CD4-positive, alpha-beta T cell (primary cell): ENCODE measurements around the gene MAST3. TPM values are rescaled to one million over a fixed set of nuclear protein-coding genes. Genes with fewer than 3 reads are reported as not detected.

Experiments used
- ATAC-seq: fragments of 200-7000 bp; cut with Tn5 transposase; one replicate; pipeline ENCODE4 v1.10.0; 2022; ENCODE audit warnings: mild to moderate bottlenecking; ENCODE audit not compliant: poor library complexity
- CTCF ChIA-PET: fragments of 350-600 bp; sonication (Branson Sonifier 250); formaldehyde crosslinking; loops from one replicate; lab custom pipeline; 2021; ENCODE audit warnings: antibody characterized with exemption, inconsistent platforms; lab: Charles Lee
- POLR2A ChIA-PET: fragments of 350-600 bp; sonication (Branson Sonifier 250); formaldehyde crosslinking; loops from one replicate; lab custom pipeline; 2021; ENCODE audit warnings: antibody characterized with exemption, inconsistent platforms; lab: Charles Lee
- DNase-seq, 14 experiments: peaks; one replicate each; pipeline ENCODE4 v3.0.0-alpha.2; 2013 to 2020; ENCODE audit warnings: mixed read lengths in 2 of 14
- H3K27ac ChIP-seq, 2 donors: one replicate each; pipeline versions ENCODE4 v1.5.1 to v1.7.0; 2013; ENCODE audit warnings: low read length in 2 of 2, low read depth in 1 of 2, mild to moderate bottlenecking in 1 of 2
- H3K27me3 ChIP-seq, 2 experiments: 1 replicate in 1 of 2; 2 replicates in 1 of 2; pipeline versions ENCODE4 v1.6.1 to v1.7.0; 2013; ENCODE audit warnings: low read length in 2 of 2, control low read depth in 1 of 2, mild to moderate bottlenecking in 1 of 2, moderate library complexity in 1 of 2; ENCODE audit not compliant: insufficient read depth in 2 of 2, control insufficient read depth in 1 of 2
- H3K36me3 ChIP-seq: one replicate; pipeline ENCODE4 v1.6.1; 2013; ENCODE audit warnings: low read length, control low read depth; ENCODE audit not compliant: insufficient read depth
- H3K4me1 ChIP-seq: one replicate; pipeline ENCODE4 v1.6.1; 2013; ENCODE audit warnings: low read length, control low read depth; ENCODE audit not compliant: insufficient read depth
- H3K4me3 ChIP-seq: one replicate; pipeline ENCODE4 v1.5.1; 2013; ENCODE audit warnings: mild to moderate bottlenecking, low read length, moderate library complexity
- H3K9me3 ChIP-seq, 2 experiments: 1 replicate in 1 of 2; 2 replicates in 1 of 2; pipeline versions ENCODE4 v1.6.1 to v1.7.0; 2013; ENCODE audit warnings: low read length in 2 of 2, mild to moderate bottlenecking in 2 of 2, control low read depth in 1 of 2, moderate library complexity in 1 of 2; ENCODE audit not compliant: control insufficient read depth in 1 of 2, insufficient read depth in 1 of 2
- H3K27ac Mint-ChIP-seq: one replicate; pipeline ENCODE4 v1.8.0; 2020; ENCODE audit warnings: mixed read lengths
- H3K27me3 Mint-ChIP-seq: one replicate; pipeline ENCODE4 v1.8.0; 2021; ENCODE audit warnings: mixed read lengths
- H3K36me3 Mint-ChIP-seq: one replicate; pipeline ENCODE4 v1.8.0; 2021; ENCODE audit warnings: low read depth, mixed read lengths
- H3K4me1 Mint-ChIP-seq: one replicate; pipeline ENCODE4 v1.8.0; 2021; ENCODE audit warnings: low read depth, mixed read lengths
- H3K4me3 Mint-ChIP-seq: one replicate; pipeline ENCODE4 v1.8.0; 2020; ENCODE audit warnings: mild to moderate bottlenecking, mixed read lengths
- H3K9me3 Mint-ChIP-seq: one replicate; pipeline ENCODE4 v1.8.0; 2020; ENCODE audit warnings: mixed read lengths
- intact Hi-C, 2 experiments: fragments of 100-400 bp; cut with DNase I in 1 of 2; cut with micrococcal nuclease in 1 of 2; formaldehyde crosslinking; loops; one replicate each; pipeline versions ENCODE4 v1.15.1 to v1.9.0; 2023 to 2025; cut with DNase I, micrococcal nuclease
- total RNA-seq, 174 experiments: library from RNA in 2 of 174; stranded (reverse) in 2 of 174; gene quantifications; one replicate each; pipeline ENCODE4 v1.2.3 and lab custom pipeline; 2021 to 2026
- TF ChIP-seq, protein P1 (sequence below): fragments of 200-600 bp; IDR thresholded peaks from one replicate; pipeline ENCODE4 v1.8.0; 2022; ENCODE audit warnings: antibody characterized with exemption, mild to moderate bottlenecking

The MAST3 gene
- total RNA-seq, 2 experiments from 2014 or later: 16.1 to 16.4 TPM

DNA sequence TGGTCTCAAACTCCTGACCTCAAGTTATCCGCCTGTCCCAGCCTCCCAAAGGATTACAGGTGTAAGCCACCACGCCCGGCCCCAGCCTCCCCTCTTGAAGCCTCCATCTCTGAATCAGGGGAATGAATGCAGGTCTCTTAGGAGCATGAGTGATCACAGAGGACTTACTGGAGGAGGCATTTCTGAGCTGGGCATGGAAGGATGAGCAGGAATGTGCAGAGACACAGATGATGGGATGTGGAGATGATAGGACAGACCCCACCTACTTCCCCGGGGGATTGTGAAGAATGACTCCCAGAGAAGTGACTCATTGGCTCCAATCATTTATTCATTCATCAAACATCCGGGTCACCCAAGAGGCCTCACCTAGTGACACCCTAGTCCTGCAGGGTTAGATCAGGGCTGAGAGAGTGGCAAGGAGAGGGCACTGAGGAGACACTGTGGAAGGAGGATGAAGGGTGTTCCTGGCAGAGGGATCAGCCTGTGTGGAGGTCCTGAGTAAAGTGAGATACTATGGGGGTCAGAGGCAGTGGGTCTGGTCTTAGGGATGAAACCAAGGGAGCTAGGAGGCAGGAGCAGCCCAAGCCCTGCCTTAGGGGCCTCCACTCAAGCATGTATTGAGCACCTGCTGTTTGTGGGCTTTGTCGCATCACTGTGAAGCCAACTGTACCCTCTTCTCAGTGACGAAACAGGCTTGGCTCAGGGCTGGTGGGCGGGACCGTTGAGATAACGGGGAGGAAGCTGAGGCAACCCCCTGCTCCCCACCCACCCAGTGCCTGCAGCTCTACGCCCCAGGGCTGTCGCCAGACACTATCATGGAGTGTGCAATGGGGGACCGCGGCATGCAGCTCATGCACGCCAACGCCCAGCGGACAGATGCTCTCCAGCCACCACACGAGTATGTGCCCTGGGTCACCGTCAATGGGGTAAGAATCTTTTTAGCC is 79.1 kb downstream of the MAST3 start:
- CTCF ChIA-PET: interaction anchor here (1.6 kb wide), 1 partner anchor 9 kb away, joined by 5 read pairs; no protein-coding TSS in a partner anchor
- TF ChIP-seq, protein P1, sequence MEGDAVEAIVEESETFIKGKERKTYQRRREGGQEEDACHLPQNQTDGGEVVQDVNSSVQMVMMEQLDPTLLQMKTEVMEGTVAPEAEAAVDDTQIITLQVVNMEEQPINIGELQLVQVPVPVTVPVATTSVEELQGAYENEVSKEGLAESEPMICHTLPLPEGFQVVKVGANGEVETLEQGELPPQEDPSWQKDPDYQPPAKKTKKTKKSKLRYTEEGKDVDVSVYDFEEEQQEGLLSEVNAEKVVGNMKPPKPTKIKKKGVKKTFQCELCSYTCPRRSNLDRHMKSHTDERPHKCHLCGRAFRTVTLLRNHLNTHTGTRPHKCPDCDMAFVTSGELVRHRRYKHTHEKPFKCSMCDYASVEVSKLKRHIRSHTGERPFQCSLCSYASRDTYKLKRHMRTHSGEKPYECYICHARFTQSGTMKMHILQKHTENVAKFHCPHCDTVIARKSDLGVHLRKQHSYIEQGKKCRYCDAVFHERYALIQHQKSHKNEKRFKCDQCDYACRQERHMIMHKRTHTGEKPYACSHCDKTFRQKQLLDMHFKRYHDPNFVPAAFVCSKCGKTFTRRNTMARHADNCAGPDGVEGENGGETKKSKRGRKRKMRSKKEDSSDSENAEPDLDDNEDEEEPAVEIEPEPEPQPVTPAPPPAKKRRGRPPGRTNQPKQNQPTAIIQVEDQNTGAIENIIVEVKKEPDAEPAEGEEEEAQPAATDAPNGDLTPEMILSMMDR: no peak
- Mint-ChIP-seq H3K9me3 (no peaks in the 10 kb centered on the region), H3K27me3 (no peaks in the 10 kb centered on the region), H3K36me3 (no peaks in the 10 kb centered on the region), H3K4me3 (no peak overlapping the region), H3K27ac (no peak overlapping the region), H3K4me1 (peaks cover 12% of the 10 kb centered on the region)
- H3K4me3 ChIP-seq: peak overlapping the region; percentile 12
- H3K27me3 ChIP-seq: no peaks in the 10 kb centered on the region
- peaks cover 2% of the 10 kb centered on the region for H3K36me3 ChIP-seq
- ATAC-seq: no peak
- H3K4me1 ChIP-seq: peaks cover 28% of the 10 kb centered on the region
- POLR2A ChIA-PET: no interaction called here
- intact Hi-C loops: no loop called here
- DNase-seq: no peak
- no peak overlapping the region for H3K27ac ChIP-seq
- H3K9me3 ChIP-seq: no peaks in the 10 kb centered on the region

DNA sequence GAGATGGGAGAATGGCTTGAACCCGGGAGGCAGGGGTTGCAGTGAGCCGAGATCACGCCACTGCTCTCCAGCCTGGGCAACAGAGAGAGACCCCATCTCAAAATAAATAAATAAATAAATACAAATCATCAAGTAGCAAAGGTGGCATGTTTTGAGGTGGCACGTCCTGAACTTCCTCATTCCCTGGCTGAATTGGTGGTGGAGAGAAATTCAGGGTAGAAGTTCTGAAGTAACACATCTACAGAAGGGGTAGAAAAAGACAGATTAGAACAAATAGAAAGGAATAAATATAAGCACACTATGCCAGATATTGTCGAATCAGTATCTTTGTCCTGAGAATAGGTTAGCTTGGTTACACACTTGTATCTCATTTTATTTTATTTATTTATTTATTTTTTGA is 82.4 kb downstream of the MAST3 start:
- Mint-ChIP-seq H3K36me3 (no peaks in the 10 kb centered on the region), H3K27ac (no peak overlapping the region), H3K4me3 (no peak overlapping the region), H3K9me3 (no peaks in the 10 kb centered on the region), H3K4me1 (peaks cover 3% of the 10 kb centered on the region), H3K27me3 (no peaks in the 10 kb centered on the region)
- ChIA-PET CTCF (no interaction called here), POLR2A (no interaction called here)
- no peak for ATAC-seq
- no peak overlapping the region for H3K4me3 ChIP-seq
- intact Hi-C loops: no loop called here
- no peak for DNase-seq
- TF ChIP-seq, protein P1: no peak
- no peaks in the 10 kb centered on the region for H3K9me3 ChIP-seq
- no peaks in the 10 kb centered on the region for H3K27me3 ChIP-seq
- H3K4me1 ChIP-seq: peaks cover 3% of the 10 kb centered on the region
- no peak overlapping the region for H3K27ac ChIP-seq
- H3K36me3 ChIP-seq: peaks cover 2% of the 10 kb centered on the region

DNA sequence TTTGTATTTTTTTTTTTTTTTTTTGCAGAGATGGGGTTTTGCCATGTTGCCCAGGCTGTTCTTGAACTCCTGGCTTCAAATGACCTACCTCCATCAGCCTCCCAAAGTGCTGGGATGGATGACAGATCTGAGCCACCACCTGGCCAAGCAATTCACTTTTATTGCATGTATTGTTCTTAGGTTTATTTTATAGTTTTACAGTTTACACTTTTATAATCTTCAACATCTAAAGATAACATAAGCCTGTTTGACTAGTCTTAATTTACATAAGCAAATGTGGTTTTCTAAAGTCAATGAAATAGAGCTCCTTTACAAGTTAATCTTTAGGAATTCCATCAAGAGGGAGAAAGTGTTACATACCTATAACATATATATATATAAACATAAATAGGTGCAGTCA is 86.0 kb downstream of the MAST3 start:
- CTCF ChIA-PET: no interaction called here
- H3K4me1 Mint-ChIP-seq: no peaks in the 10 kb centered on the region
- peaks cover 4% of the 10 kb centered on the region for H3K27me3 Mint-ChIP-seq
- no peak for ATAC-seq
- H3K4me3 ChIP-seq: no peak overlapping the region
- H3K27me3 ChIP-seq: no peaks in the 10 kb centered on the region
- POLR2A ChIA-PET: interaction anchor here (1.6 kb wide), 1 partner anchor 9 kb away, joined by 5 read pairs; the partner anchor contains the start of gene MPV17L2
- no peaks in the 10 kb centered on the region for H3K9me3 Mint-ChIP-seq
- no peaks in the 10 kb centered on the region for H3K36me3 Mint-ChIP-seq
- DNase-seq: peak in 1 of 14 experiments; percentile 1
- no peak overlapping the region for H3K27ac Mint-ChIP-seq
- H3K36me3 ChIP-seq: no peaks in the 10 kb centered on the region
- TF ChIP-seq, protein P1: no peak
- H3K27ac ChIP-seq: no peak overlapping the region
- H3K4me1 ChIP-seq: no peaks in the 10 kb centered on the region
- intact Hi-C loops: no loop called here
- H3K9me3 ChIP-seq: no peaks in the 10 kb centered on the region
- H3K4me3 Mint-ChIP-seq: no peak overlapping the region
